ENCODE data around the gene ZNF771. TPM values are rescaled to one million over a fixed set of nuclear protein-coding genes. Genes with fewer than 3 reads are reported as not detected.

Gene ZNF771
- polyA plus RNA-seq, 1 donor (not counting 4 experiments of a cell fraction or from before 2014, with no cell fraction given) = 4.0 TPM

GRCh38 chr16:30401768-30402425 lies 5.5 kb upstream of the ZNF771 start:
- no peak overlapping the region for H3K4me3 ChIP-seq (ENCODE audit: control insufficient read depth in 2 of 3, extremely low read depth in 1 of 3, insufficient read depth in 2 of 3, low read depth in 1 of 3, low read length in 3 of 3)
- dilution Hi-C loops (cut with MboI; ENCODE audit: extremely low pct_ligation_motif_present, low sequenced_read_pairs) = no loop called here
- no peak overlapping the region for H3K9ac ChIP-seq (ENCODE audit: control insufficient read depth, extremely low read depth, insufficient read depth, low read length)
- H3K36me3 ChIP-seq (ENCODE audit: control insufficient read depth in 2 of 2, extremely low read depth in 1 of 2, insufficient read depth in 2 of 2, low read length in 2 of 2) = peaks cover 0 to 3% of the 10 kb centered on the region in 2 experiments
- no peaks in the 10 kb centered on the region for H3K27me3 ChIP-seq (ENCODE audit: control insufficient read depth, extremely low read depth, insufficient read depth, low read length)
- no peak overlapping the region for H3K4me2 ChIP-seq (ENCODE audit: control insufficient read depth, extremely low read depth, insufficient read depth, low read depth, low read length)
- H3K9me3 ChIP-seq (ENCODE audit: control insufficient read depth, low read depth, low read length) = no peaks in the 10 kb centered on the region
- no peak for FAIRE-seq
- H4K20me1 ChIP-seq (ENCODE audit: control insufficient read depth, extremely low read depth, insufficient read depth, low read length) = no peaks in the 10 kb centered on the region
- H2AFZ ChIP-seq (ENCODE audit: control insufficient read depth, low read length) = no peak overlapping the region
- H3K79me2 ChIP-seq (ENCODE audit: control insufficient read depth, insufficient read depth, low read length) = no peaks in the 10 kb centered on the region
- H3K27ac ChIP-seq (ENCODE audit: control insufficient read depth, insufficient read depth, low read length) = no peak overlapping the region
- peaks cover 3% of the 10 kb centered on the region for H3K9me1 ChIP-seq (ENCODE audit: control insufficient read depth, extremely low read depth, insufficient read depth, low read length)
- peaks cover 10% of the 10 kb centered on the region for H3K4me1 ChIP-seq (ENCODE audit: control insufficient read depth, extremely low read depth, insufficient read depth, low read length)
- no peak for TF ChIP-seq CTCF (optimal IDR thresholded peaks at IDR 0.05 in 1 of 3, IDR thresholded peaks at IDR 0.05 in 1 of 3, conservative IDR thresholded peaks at IDR 0.05 in 1 of 3; ENCODE audit: extremely low read depth in 1 of 3, insufficient read depth in 2 of 3, low read length in 3 of 3)
- TF ChIP-seq EZH2 (IDR thresholded peaks at IDR 0.05; ENCODE audit: low read length) = no peak
- DNase-seq (ENCODE audit: low read depth, low spot score) = no peak

GRCh38 chr16:30406795-30407101 lies 658 bp upstream of the ZNF771 start:
- H3K9me3 ChIP-seq (ENCODE audit: control insufficient read depth, low read depth, low read length) = no peaks in the 10 kb centered on the region
- TF ChIP-seq EZH2 (IDR thresholded peaks at IDR 0.05; ENCODE audit: low read length) (no peak), CTCF (optimal IDR thresholded peaks at IDR 0.05 in 1 of 3, IDR thresholded peaks at IDR 0.05 in 1 of 3, conservative IDR thresholded peaks at IDR 0.05 in 1 of 3; ENCODE audit: extremely low read depth in 1 of 3, insufficient read depth in 2 of 3, low read length in 3 of 3) (no peak)
- dilution Hi-C loops (cut with MboI; ENCODE audit: extremely low pct_ligation_motif_present, low sequenced_read_pairs) = no loop called here
- H3K27ac ChIP-seq (ENCODE audit: control insufficient read depth, insufficient read depth, low read length) = peak overlapping the region; percentile 66
- H3K4me2 ChIP-seq (ENCODE audit: control insufficient read depth, extremely low read depth, insufficient read depth, low read depth, low read length) = peak overlapping the region; percentile 95
- DNase-seq (ENCODE audit: low read depth, low spot score) = no peak
- H2AFZ ChIP-seq (ENCODE audit: control insufficient read depth, low read length) = peak overlapping the region; percentile 96
- H3K27me3 ChIP-seq (ENCODE audit: control insufficient read depth, extremely low read depth, insufficient read depth, low read length) = no peaks in the 10 kb centered on the region
- peak overlapping the region; percentile 83 for H3K9ac ChIP-seq (ENCODE audit: control insufficient read depth, extremely low read depth, insufficient read depth, low read length)
- H3K36me3 ChIP-seq (ENCODE audit: control insufficient read depth in 2 of 2, extremely low read depth in 1 of 2, insufficient read depth in 2 of 2, low read length in 2 of 2) = peaks cover 3 to 8% of the 10 kb centered on the region in 2 experiments
- peaks cover 4% of the 10 kb centered on the region for H3K9me1 ChIP-seq (ENCODE audit: control insufficient read depth, extremely low read depth, insufficient read depth, low read length)
- peak overlapping the region; percentile 53 to 79 (median 79) for H3K4me3 ChIP-seq (ENCODE audit: control insufficient read depth in 2 of 3, extremely low read depth in 1 of 3, insufficient read depth in 2 of 3, low read depth in 1 of 3, low read length in 3 of 3)
- FAIRE-seq = no peak
- H4K20me1 ChIP-seq (ENCODE audit: control insufficient read depth, extremely low read depth, insufficient read depth, low read length) = no peaks in the 10 kb centered on the region
- peaks cover 6% of the 10 kb centered on the region for H3K79me2 ChIP-seq (ENCODE audit: control insufficient read depth, insufficient read depth, low read length)
- peaks cover 12% of the 10 kb centered on the region for H3K4me1 ChIP-seq (ENCODE audit: control insufficient read depth, extremely low read depth, insufficient read depth, low read length)
